HepG2 (cell line): Measurements from ENCODE around the gene CDYL2. TPM values are rescaled to one million over a fixed set of nuclear protein-coding genes. Genes with fewer than 3 reads are reported as not detected.

Source experiments
- ATAC-seq: fragments of 200-7000 bp; cut with Tn5 transposase; 3 replicates; pipeline ENCODE4 v1.9.1; 2020; ENCODE audit warnings: mild to moderate bottlenecking, moderate library complexity
- BruUV-seq: library from RNA; stranded (reverse); fragments of 400-500 nt; replicated peaks from 2 replicates; lab custom pipeline; 2021; lab: Mats Ljungman, UMichigan
- CTCF ChIA-PET: fragments of 300-600 bp; formaldehyde crosslinking; extraction: SDS; loops from one replicate; lab custom pipeline; 2021; ENCODE audit warnings: low total read pairs, inconsistent platforms, low intra/inter-chr PET ratio; lab: Yijun Ruan, JAX
- POLR2A ChIA-PET: fragments of 350-600 bp; sonication (Branson Sonifier 250); formaldehyde crosslinking; loops from one replicate; lab custom pipeline; 2020; ENCODE audit warnings: antibody characterized with exemption, inconsistent platforms; lab: Yijun Ruan, JAX
- DNase-seq: peaks from one replicate; pipeline ENCODE4 v3.0.0-alpha.2; 2015; ENCODE audit warnings: low spot score
- FAIRE-seq: peaks from 3 replicates; lab custom pipeline; 2011; peaks lifted over from hg19 to GRCh38; lab: Jason Lieb, UNC
- H2AFZ ChIP-seq: one replicate; pipeline ENCODE4 v1.6.1; 2011; ENCODE audit warnings: low read length, inconsistent platforms
- H3K27ac ChIP-seq: fragments of 300-600 bp; 3 replicates; pipeline ENCODE4 v1.8.0; 2011; ENCODE audit warnings: mixed run types, mild to moderate bottlenecking, mixed read lengths, low read length, inconsistent platforms; ENCODE audit not compliant: insufficient read depth; ENCODE audit errors: extremely low read length
- H3K27me3 ChIP-seq, 2 experiments: fragments of 200-600 bp in 1 of 2; 2 replicates in 1 of 2; 3 replicates in 1 of 2; pipeline versions ENCODE4 v1.6.0 to v1.8.0; 2011; ENCODE audit warnings: low read length in 2 of 2, mild to moderate bottlenecking in 2 of 2, moderate library complexity in 2 of 2, inconsistent platforms in 1 of 2; ENCODE audit not compliant: insufficient read depth in 2 of 2, control insufficient read depth in 1 of 2
- H3K36me3 ChIP-seq, 2 experiments: fragments of 200-600 bp in 1 of 2; replicated peaks in 1 of 2; 2 replicates in 1 of 2; 3 replicates in 1 of 2; pipeline versions ENCODE4 v1.5.1 to v1.8.0; 2011; ENCODE audit warnings: low read length in 2 of 2, inconsistent platforms in 1 of 2; ENCODE audit not compliant: insufficient read depth in 2 of 2, control insufficient read depth in 1 of 2
- H3K4me1 ChIP-seq: 2 replicates; pipeline ENCODE4 v1.5.1; 2012; ENCODE audit warnings: low read length, inconsistent platforms; ENCODE audit not compliant: insufficient read depth
- H3K4me2 ChIP-seq: 2 replicates; pipeline ENCODE4 v1.6.0; 2011; ENCODE audit warnings: low read depth, low read length, inconsistent platforms
- H3K4me3 ChIP-seq, 3 experiments: fragments of 200-600 bp in 1 of 3; sonication (generic), shearing (Covaris generic) in 1 of 3; replicated peaks in 1 of 3; 2 replicates each; pipeline ENCODE4 v1.5.1; 2011 to 2016; ENCODE audit warnings: low read length in 3 of 3, inconsistent platforms in 2 of 3, low read depth in 2 of 3, mild to moderate bottlenecking in 2 of 3, control low read depth in 1 of 3, mixed read lengths in 1 of 3; ENCODE audit not compliant: insufficient read depth in 1 of 3
- H3K79me2 ChIP-seq: one replicate; pipeline ENCODE4 v1.6.1; 2011; ENCODE audit warnings: low read length, inconsistent platforms; ENCODE audit not compliant: insufficient read depth
- H3K9ac ChIP-seq: 2 replicates; pipeline ENCODE4 v1.6.0; 2011; ENCODE audit warnings: mild to moderate bottlenecking, low read depth, low read length, inconsistent platforms; ENCODE audit not compliant: insufficient read depth
- H3K9me3 ChIP-seq: 2 replicates; pipeline ENCODE4 v1.5.1; 2012; ENCODE audit warnings: mild to moderate bottlenecking, low read length
- H4K20me1 ChIP-seq: 2 replicates; pipeline ENCODE4 v1.6.0; 2011; ENCODE audit warnings: inconsistent platforms, mild to moderate bottlenecking, low read length, moderate library complexity; ENCODE audit not compliant: insufficient read depth
- AKAP8 ChIP-seq: sonication (generic); formaldehyde crosslinking; IDR thresholded peaks from 2 replicates; pipeline ENCODE4 v1.5.1; 2020; ENCODE audit warnings: mild to moderate bottlenecking, missing genetic modification reagents
- CAMTA2 ChIP-seq: sonication (generic); formaldehyde crosslinking; IDR thresholded peaks from 2 replicates; pipeline ENCODE4 v1.4.0; 2020; ENCODE audit warnings: mild to moderate bottlenecking, missing genetic modification reagents, borderline replicate concordance
- FOXC1 ChIP-seq: sonication (generic); formaldehyde crosslinking; IDR thresholded peaks from 2 replicates; pipeline ENCODE4 v1.8.0; 2022; ENCODE audit warnings: mild to moderate bottlenecking, missing genetic modification reagents, borderline replicate concordance
- HMG20A ChIP-seq: IDR thresholded peaks from 2 replicates; pipeline ENCODE4 v1.6.1; 2016; ENCODE audit warnings: borderline replicate concordance
- RFXAP ChIP-seq: sonication (generic); formaldehyde crosslinking; IDR thresholded peaks from 2 replicates; pipeline ENCODE4 v1.4.0; 2020; ENCODE audit warnings: missing genetic modification reagents, borderline replicate concordance
- SNAPC2 ChIP-seq: sonication (generic); formaldehyde crosslinking; IDR thresholded peaks from 2 replicates; pipeline ENCODE4 v1.8.1; 2022; ENCODE audit warnings: mild to moderate bottlenecking, missing genetic modification reagents
- SRY ChIP-seq: sonication (generic); formaldehyde crosslinking; IDR thresholded peaks from 2 replicates; pipeline ENCODE4 v1.8.0; 2022; ENCODE audit warnings: mild to moderate bottlenecking, missing genetic modification reagents
- THYN1 ChIP-seq: sonication (generic); formaldehyde crosslinking; IDR thresholded peaks from 2 replicates; pipeline ENCODE4 v1.8.1; 2023; ENCODE audit warnings: low read depth, mild to moderate bottlenecking, moderate library complexity, missing genetic modification reagents, borderline replicate concordance
- ZBTB7A ChIP-seq: sonication (generic); formaldehyde crosslinking; IDR thresholded peaks from 2 replicates; pipeline ENCODE4 v1.8.0; 2022; ENCODE audit warnings: mild to moderate bottlenecking, missing genetic modification reagents
- ZNF253 ChIP-seq: sonication (generic); formaldehyde crosslinking; IDR thresholded peaks from 2 replicates; pipeline ENCODE4 v1.8.0; 2022; ENCODE audit warnings: mild to moderate bottlenecking, missing genetic modification reagents, borderline replicate concordance
- ZNF557 ChIP-seq: sonication (generic); formaldehyde crosslinking; IDR thresholded peaks from 2 replicates; pipeline ENCODE4 v1.4.0; 2020; ENCODE audit warnings: missing genetic modification reagents
- ZNF770 ChIP-seq: sonication (generic); formaldehyde crosslinking; IDR thresholded peaks from 2 replicates; pipeline ENCODE4 v1.5.0; 2020; ENCODE audit warnings: mild to moderate bottlenecking, missing genetic modification reagents
- WGBS: methylation state at CpG from one replicate; pipeline ENCODE4 v1.1.6; 2017; ENCODE audit warnings: low lambda C conversion rate; 5-methylcytosine and 5-hydroxymethylcytosine counted together
- in situ Hi-C: cut with HindIII; loops from 2 replicates; pipeline ENCODE4 v1.10.0; 2017; ENCODE audit warnings: low pct_unique_long_range_greater_than_20kb; ENCODE audit not compliant: extremely low pct_ligation_motif_present
- intact Hi-C: fragments of 100-400 bp; cut with micrococcal nuclease; formaldehyde crosslinking; loops from one replicate; pipeline ENCODE4 v1.10.0; 2022; ENCODE audit not compliant: unreplicated experiment
- polyA plus RNA-seq, 8 experiments: library from polyadenylated mRNA; depleted of rRNA in 3 of 8; stranded (reverse) in 7 of 8; unstranded in 1 of 8; fragments of >200 nt; fragmentation: Illumina TruSeq in 4 of 8; extraction: Trizol in 4 of 8; gene quantifications; 2 replicates each; pipeline versions ENCODE4 v1.2.1 to v1.2.3, GENCODE V29; 2011 to 2016; ENCODE audit warnings: low read depth in 4 of 8, missing spikeins in 1 of 8, mixed read lengths in 1 of 8; ENCODE audit not compliant: insufficient read depth in 1 of 8
- total RNA-seq, 5 experiments: library from RNA; depleted of rRNA; stranded (reverse); fragments of >200 nt; fragmentation: Illumina TruSeq; extraction: Trizol; gene quantifications; 2 replicates each; pipeline ENCODE4 v1.2.3, GENCODE V29; 2016; ENCODE audit warnings: low read depth in 1 of 5
- TF ChIP-seq, protein P1 (sequence below): IDR thresholded peaks from 2 replicates; pipeline ENCODE4 v1.6.1; 2016; ENCODE audit warnings: missing compliant biosample characterization, missing genetic modification reagents, borderline replicate concordance

Gene CDYL2
- total and polyA plus RNA-seq, 2 of the 13 experiments (the other 11 are each of a cell fraction or from before 2014, with no cell fraction given) = 0.07 to 0.35 TPM

GRCh38 chr16:80602894-80603293 is 201.5 kb downstream of the CDYL2 start:
- Histone ChIP-seq H3K4me3 (no peak overlapping the region), H3K79me2 (no peaks in the 10 kb centered on the region), H3K4me2 (no peak overlapping the region), H4K20me1 (no peaks in the 10 kb centered on the region), H2AFZ (no peak overlapping the region), H3K9ac (no peak overlapping the region), H3K9me3 (no peaks in the 10 kb centered on the region), H3K27me3 (no peaks in the 10 kb centered on the region), H3K36me3 (no peaks in the 10 kb centered on the region), H3K4me1 (no peaks in the 10 kb centered on the region), H3K27ac (no peak overlapping the region)
- FAIRE-seq (no peak), DNase-seq (no peak), ATAC-seq (no peak)
- in situ Hi-C loops = no loop called here
- no peak for TF ChIP-seq RFXAP
- TF ChIP-seq, protein P1, sequence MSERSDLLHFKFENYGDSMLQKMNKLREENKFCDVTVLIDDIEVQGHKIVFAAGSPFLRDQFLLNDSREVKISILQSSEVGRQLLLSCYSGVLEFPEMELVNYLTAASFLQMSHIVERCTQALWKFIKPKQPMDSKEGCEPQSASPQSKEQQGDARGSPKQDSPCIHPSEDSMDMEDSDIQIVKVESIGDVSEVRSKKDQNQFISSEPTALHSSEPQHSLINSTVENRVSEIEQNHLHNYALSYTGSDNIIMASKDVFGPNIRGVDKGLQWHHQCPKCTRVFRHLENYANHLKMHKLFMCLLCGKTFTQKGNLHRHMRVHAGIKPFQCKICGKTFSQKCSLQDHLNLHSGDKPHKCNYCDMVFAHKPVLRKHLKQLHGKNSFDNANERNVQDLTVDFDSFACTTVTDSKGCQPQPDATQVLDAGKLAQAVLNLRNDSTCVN = 0 out of 2 replicates have a peak, but pooled peaks have one; percentile 44
- CTCF ChIA-PET = no interaction called here
- POLR2A ChIA-PET = no interaction called here
- no TSS peak for BruUV-seq
- intact Hi-C loops = no loop called here

DNA sequence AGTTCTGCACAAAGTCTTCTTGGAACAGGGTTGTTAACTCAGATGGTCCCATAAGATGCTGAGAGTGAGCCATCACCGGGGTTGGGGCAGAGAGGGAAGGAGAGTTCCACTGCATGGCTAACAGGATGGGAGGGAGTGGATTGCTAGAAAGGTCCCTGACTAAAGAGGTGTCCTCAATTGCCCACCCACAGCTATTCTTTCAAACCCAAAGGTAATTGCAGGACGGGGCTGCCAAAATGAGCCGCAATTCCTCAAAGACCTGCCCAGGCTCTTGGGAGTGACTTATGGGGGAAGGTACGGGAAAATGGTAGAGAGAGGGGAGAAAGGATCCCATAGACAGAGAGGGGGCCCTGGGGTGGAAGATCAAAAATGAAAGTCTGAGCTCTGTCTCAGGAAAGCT is 203.2 kb downstream of the CDYL2 start:
- 32% methylated on average over 4 of the region's 4 CpGs for WGBS
- in situ Hi-C loops = no loop called here

More for the DNA sequence above, 203.2 kb downstream of the CDYL2 start:
- BruUV-seq = no TSS peak
- Histone ChIP-seq H3K9ac (no peak overlapping the region), H2AFZ (no peak overlapping the region), H3K4me3 (no peak overlapping the region), H3K36me3 (no peaks in the 10 kb centered on the region), H3K4me1 (no peaks in the 10 kb centered on the region), H3K9me3 (peaks cover 7% of the 10 kb centered on the region; the same call in 1 of the 2 replicates), H3K27ac (no peak overlapping the region), H4K20me1 (no peaks in the 10 kb centered on the region), H3K4me2 (no peak overlapping the region), H3K79me2 (no peaks in the 10 kb centered on the region), H3K27me3 (no peaks in the 10 kb centered on the region)
- FAIRE-seq = no peak
- POLR2A ChIA-PET = no interaction called here
- TF ChIP-seq AKAP8 (no peak), HMG20A (CRISPR knock-in tag) (no peak), FOXC1 (no peak), THYN1 (CRISPR knock-in tag) (no peak), SRY (CRISPR knock-in tag) (no peak), ZBTB7A (no peak), CAMTA2 (CRISPR knock-in tag) (no peak), ZNF253 (no peak), ZNF770 (CRISPR knock-in tag) (no peak), ZNF557 (CRISPR knock-in tag) (no peak), SNAPC2 (CRISPR knock-in tag) (no peak)
- no peak for ATAC-seq
- no peak for DNase-seq
- intact Hi-C loops = no loop called here
- CTCF ChIA-PET = no interaction called here
